ENCODE data around the gene NRN1L.

The NRN1L gene

DNA sequence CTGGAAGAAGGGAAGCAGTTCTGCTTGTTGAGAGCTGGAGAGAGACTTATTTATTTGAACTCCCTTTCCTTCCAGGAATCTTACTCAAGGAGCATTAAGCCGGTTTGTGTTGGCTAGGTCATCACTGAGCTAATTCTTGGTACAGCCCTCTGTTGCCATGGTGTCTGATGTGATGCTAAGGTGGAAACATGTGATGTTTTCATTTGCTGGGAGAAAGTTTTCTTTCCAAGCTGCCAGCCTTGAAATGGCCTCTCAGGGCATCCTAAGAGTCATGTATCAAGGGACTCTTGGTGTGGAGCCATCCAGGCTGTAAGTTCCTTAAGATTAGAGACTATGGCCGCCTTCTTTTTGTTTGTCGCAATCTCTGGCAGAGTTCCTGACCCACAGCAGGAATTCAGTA, 12.5 kb downstream of the NRN1L start:
- H3K9me3 ChIP-seq (ENCODE audit: severe bottlenecking) = no peaks in the 10 kb centered on the region
- H3K27ac ChIP-seq = no peak overlapping the region
- H3K27me3 ChIP-seq (ENCODE audit: insufficient read depth, low read depth, severe bottlenecking) = no peaks in the 10 kb centered on the region
- H3K36me3 ChIP-seq = no peaks in the 10 kb centered on the region; the same call in 1 of the 2 replicates
- DNase-seq = no peak
- no peak overlapping the region for H3K4me3 ChIP-seq (ENCODE audit: low read depth, low read length)
- TF ChIP-seq, protein P1, sequence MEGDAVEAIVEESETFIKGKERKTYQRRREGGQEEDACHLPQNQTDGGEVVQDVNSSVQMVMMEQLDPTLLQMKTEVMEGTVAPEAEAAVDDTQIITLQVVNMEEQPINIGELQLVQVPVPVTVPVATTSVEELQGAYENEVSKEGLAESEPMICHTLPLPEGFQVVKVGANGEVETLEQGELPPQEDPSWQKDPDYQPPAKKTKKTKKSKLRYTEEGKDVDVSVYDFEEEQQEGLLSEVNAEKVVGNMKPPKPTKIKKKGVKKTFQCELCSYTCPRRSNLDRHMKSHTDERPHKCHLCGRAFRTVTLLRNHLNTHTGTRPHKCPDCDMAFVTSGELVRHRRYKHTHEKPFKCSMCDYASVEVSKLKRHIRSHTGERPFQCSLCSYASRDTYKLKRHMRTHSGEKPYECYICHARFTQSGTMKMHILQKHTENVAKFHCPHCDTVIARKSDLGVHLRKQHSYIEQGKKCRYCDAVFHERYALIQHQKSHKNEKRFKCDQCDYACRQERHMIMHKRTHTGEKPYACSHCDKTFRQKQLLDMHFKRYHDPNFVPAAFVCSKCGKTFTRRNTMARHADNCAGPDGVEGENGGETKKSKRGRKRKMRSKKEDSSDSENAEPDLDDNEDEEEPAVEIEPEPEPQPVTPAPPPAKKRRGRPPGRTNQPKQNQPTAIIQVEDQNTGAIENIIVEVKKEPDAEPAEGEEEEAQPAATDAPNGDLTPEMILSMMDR (IDR thresholded peaks at IDR 0.05; ENCODE audit: low read depth, low read length) = no peak

DNA sequence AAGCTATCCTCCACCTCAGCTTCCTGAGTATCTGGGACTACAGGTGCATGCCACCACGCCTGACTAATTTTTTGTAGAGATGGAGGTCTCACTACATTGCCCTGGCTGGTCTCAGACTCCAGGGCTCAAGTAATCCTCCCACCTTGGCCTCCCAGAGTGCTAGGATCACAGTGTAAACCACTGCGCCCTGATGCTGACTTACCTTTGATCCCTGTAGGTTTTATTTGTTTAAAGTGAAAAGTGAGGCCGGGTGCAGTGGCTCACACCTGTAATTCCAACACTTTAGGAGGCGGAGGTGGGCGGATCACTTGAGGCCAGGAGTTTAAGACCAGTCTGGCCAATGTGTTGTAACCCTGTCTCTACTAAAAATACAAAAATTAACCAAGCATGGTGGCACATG, 17.0 kb downstream of the NRN1L start:
- H3K27me3 ChIP-seq (ENCODE audit: insufficient read depth, low read depth, severe bottlenecking) = no peaks in the 10 kb centered on the region
- TF ChIP-seq, protein P1 (IDR thresholded peaks at IDR 0.05; ENCODE audit: low read depth, low read length) = no peak
- H3K9me3 ChIP-seq (ENCODE audit: severe bottlenecking) = no peaks in the 10 kb centered on the region
- DNase-seq = no peak
- no peak overlapping the region for H3K4me3 ChIP-seq (ENCODE audit: low read depth, low read length)
- no peak overlapping the region for H3K27ac ChIP-seq
- H3K36me3 ChIP-seq = no peaks in the 10 kb centered on the region; the same call in 1 of the 2 replicates

DNA sequence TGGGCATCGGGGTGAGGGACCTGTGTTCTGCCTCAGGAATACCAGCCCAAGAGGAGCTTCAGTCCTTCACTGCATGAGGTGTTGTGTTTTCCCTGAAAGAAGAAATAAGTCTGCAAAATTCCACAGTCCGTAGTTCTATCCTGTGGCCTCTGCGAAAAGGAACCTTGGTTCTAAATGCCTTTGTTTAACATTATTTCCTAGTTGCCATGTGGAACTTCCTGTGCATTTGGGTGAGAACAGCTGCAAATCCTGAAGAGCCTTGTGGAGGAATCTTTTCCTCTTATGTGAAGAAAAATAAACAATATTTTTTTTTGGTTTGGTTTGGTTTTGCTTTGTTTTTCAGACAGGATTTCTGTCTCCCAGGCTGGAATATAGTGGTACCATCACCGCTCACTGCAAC, 18.1 kb downstream of the NRN1L start:
- Histone ChIP-seq H3K9me3 (ENCODE audit: severe bottlenecking) (no peaks in the 10 kb centered on the region), H3K27ac (no peak overlapping the region), H3K27me3 (ENCODE audit: insufficient read depth, low read depth, severe bottlenecking) (no peaks in the 10 kb centered on the region), H3K36me3 (no peaks in the 10 kb centered on the region; the same call in 1 of the 2 replicates), H3K4me3 (ENCODE audit: low read depth, low read length) (no peak overlapping the region)
- TF ChIP-seq, protein P1 (IDR thresholded peaks at IDR 0.05; ENCODE audit: low read depth, low read length) = no peak
- no peak for DNase-seq

DNA sequence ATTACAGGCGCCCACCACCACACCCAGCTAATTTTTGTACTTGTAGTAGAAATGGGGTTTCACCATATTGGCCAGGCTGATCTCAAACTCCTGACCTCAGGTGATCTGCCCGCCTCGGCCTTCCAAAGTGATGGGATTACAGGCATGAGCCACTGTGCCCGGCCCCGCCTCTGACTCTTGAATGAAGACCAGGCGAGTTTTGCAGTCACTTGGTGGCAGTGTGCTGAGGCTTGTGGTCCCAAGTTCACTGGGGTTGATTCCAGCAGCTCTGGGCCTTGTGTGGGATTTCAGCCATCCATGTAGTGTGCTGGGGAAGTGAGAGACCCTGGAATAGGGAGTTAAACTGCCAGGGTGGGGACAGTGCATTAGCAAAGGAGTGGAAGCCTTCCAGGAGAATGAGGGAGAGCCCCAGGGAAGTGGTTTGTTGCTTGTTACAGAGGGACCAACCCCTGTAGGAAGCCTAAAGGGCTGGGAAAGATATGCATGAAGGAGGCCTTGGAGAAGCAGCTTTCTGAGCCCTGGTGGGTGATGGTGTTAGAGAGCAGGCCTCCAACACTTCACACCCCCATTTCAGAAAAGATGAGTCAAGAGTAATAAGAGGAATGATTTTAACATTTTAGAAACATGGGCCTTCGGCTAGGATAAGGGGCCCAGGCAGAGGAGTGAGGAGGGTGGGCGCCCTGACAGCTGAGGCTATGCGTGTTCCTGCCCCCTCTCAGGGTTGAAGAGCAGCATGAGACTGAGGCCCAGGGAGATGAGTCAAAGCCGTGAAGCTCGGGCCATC, 22.9 kb downstream of the NRN1L start:
- TF ChIP-seq, protein P1 (IDR thresholded peaks at IDR 0.05; ENCODE audit: low read depth, low read length) = peak; percentile 43; the same call in 1 of the 2 replicates
- H3K36me3 ChIP-seq = peaks cover 16% of the 10 kb centered on the region
- peak; percentile 82 for DNase-seq

DNA sequence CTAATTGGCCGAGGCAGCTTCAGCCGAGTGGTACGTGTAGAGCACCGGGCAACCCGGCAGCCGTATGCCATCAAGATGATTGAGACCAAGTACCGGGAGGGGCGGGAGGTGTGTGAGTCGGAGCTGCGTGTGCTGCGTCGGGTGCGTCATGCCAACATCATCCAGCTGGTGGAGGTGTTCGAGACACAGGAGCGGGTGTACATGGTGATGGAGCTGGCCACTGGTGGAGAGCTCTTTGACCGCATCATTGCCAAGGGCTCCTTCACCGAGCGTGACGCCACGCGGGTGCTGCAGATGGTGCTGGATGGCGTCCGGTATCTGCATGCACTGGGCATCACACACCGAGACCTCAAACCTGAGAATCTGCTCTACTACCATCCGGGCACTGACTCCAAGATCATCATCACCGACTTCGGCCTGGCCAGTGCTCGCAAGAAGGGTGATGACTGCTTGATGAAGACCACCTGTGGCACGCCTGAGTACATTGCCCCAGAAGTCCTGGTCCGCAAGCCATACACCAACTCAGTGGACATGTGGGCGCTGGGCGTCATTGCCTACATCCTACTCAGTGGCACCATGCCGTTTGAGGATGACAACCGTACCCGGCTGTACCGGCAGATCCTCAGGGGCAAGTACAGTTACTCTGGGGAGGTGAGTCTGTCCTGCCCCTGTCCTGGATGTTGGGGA, 24.5 kb downstream of the NRN1L start:
- no peaks in the 10 kb centered on the region for H3K27me3 ChIP-seq (ENCODE audit: insufficient read depth, low read depth, severe bottlenecking)
- TF ChIP-seq, protein P1 (IDR thresholded peaks at IDR 0.05; ENCODE audit: low read depth, low read length) = no peak
- DNase-seq = no peak
- H3K36me3 ChIP-seq = peaks cover 16% of the 10 kb centered on the region
- no peak overlapping the region for H3K27ac ChIP-seq
- no peak overlapping the region for H3K4me3 ChIP-seq (ENCODE audit: low read depth, low read length)
- H3K9me3 ChIP-seq (ENCODE audit: severe bottlenecking) = no peaks in the 10 kb centered on the region

More for the DNA sequence above, 22.9 kb downstream of the NRN1L start:
- Histone ChIP-seq H3K27me3 (ENCODE audit: insufficient read depth, low read depth, severe bottlenecking) (no peaks in the 10 kb centered on the region), H3K4me3 (ENCODE audit: low read depth, low read length) (no peak overlapping the region), H3K9me3 (ENCODE audit: severe bottlenecking) (no peaks in the 10 kb centered on the region), H3K27ac (0 out of 2 replicates have a peak overlapping the region, but pooled peaks have one; percentile 4)
